Measurements from ENCODE around the gene ZNF541.

- TF ChIP-seq CTCF (IDR thresholded peaks at IDR 0.05) (no peak), POLR2A (IDR thresholded peaks at IDR 0.05) (no peak), POLR2AphosphoS5 (IDR thresholded peaks at IDR 0.05) (no peak)
Measured at GRCh38 chr19:47531640-47532387, 41.1 kb downstream of the ZNF541 start.

Data from prostate gland (tissue), 2 donors.